ENCODE results near the gene NMRK2.
A peak's percentile ranks its signal among the peaks of the same experiment; 100 is the strongest.

Gene NMRK2

GRCh38 chr19:3982701-3983541 is 50.1 kb downstream of the NMRK2 start:
- TF ChIP-seq CTCF (IDR thresholded peaks at IDR 0.05) (no peak), ZFX (IDR thresholded peaks at IDR 0.05; ENCODE audit: borderline replicate concordance) (no peak)
- peak overlapping the region; percentile 94 for H3K27ac ChIP-seq

DNA sequence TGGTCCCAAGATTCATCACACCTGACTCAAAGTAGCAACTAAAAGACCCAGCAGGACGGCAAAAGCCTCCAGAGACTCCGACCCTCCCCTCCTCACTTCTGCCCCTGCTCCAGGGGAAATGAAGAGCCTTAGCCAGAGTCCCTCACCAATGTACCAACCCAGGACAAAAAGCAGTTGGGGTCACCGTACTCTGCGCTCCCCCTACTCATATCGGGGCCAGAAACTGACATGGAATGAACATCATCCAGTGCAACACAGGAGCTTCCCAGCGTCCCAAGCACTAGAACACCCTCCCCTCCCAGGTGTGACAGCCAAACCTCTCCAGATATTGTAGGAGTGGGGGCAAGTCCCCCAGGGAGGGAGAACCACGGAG is 50.7 kb downstream of the NMRK2 start:
- TF ChIP-seq CTCF (IDR thresholded peaks at IDR 0.05) (no peak), ZFX (IDR thresholded peaks at IDR 0.05; ENCODE audit: borderline replicate concordance) (no peak)
- H3K27ac ChIP-seq = peak overlapping the region; percentile 94

DNA sequence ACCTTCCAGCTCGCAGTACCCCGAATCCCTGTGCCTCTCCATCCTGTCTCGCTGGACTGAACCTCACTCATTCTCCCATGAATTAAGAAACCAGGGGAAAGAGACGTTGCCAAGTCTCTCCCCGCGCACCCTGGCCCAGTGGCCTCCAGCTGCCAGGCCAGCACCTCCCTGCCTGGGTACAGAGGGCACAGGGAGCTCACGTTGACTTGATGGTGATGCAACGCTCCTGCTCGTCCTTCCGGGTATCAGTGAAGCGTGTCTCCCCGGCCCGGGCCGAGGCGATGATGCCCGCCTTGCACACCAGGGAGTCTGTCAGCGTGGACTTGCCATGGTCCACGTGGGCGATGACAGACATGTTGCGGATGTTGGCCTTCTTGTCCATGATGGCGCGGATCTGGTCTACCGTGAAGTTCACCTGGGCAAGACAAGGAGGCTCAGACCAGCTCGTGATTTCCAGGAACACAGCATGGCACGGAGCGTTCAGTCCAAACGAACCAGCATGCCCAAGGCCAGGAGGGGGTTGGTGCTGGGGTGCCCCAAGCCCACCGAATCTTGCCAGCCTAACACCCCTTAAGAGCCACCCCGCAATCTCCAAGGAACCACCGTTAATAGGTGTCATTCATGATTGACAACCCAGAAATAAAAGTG is 51.2 kb downstream of the NMRK2 start:
- peak overlapping the region; percentile 94 for H3K27ac ChIP-seq

DNA sequence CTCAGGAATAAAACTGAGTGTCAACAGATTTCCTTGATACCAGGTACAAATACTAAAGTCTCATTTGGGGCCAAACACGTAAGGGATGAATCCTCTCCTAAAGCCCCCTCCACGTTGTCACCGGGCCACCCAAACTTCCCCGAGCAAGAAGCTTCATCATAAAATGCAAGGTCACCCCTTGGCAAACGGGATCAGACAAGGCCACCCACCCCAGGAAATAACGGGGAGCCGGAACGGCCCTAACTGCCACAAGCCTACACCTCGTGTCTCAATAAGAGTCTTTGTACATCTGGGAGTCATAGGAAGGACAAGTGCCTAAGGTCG is 51.7 kb downstream of the NMRK2 start:
- TF ChIP-seq ZFX (IDR thresholded peaks at IDR 0.05; ENCODE audit: borderline replicate concordance) (no peak), CTCF (IDR thresholded peaks at IDR 0.05) (no peak)
- H3K27ac ChIP-seq = peak overlapping the region; percentile 94

More for the DNA sequence above, 51.2 kb downstream of the NMRK2 start:
- TF ChIP-seq CTCF (IDR thresholded peaks at IDR 0.05) (no peak), ZFX (IDR thresholded peaks at IDR 0.05; ENCODE audit: borderline replicate concordance) (no peak)

DNA sequence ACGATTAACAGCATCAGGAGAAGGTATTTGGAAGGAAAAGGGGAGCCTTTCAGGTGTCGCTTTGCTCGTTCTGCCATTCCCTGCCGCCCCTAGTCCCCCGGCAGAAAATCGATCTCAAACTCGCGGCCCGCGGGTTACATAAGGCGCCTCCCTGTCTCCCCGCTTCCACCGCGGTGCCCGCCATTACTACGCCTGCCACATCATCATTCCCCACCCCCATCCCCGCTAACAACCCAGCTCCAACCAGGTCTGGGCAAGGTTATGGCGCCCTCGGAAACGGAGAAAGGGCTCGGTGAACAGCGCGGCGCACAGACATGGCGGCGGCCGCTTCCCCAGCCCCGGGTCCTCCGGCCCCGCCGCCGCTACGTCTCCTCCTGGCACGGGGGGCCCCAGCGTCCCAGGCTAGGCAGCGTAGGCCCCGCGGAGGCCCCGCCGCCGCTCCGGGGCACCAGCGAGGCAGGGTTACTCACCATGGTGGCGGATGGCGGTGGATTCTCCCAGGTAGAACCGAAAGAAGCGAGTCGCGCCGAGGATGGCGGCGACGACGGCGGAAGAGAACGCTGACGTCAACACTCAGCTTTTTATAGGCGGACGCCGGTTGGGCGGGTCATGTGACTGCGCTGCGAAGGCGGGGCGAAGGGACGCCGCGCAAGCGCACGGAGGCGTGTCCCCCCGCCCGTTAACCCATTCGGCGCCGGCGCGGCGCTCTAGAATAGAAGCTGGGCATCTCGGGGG is 52.2 kb downstream of the NMRK2 start, which contains the start of gene EEF2:
TSS of gene EEF2 (minus strand) at position 556 of the 735 bp plus-strand sequence. CDS start at position 473, 83 bp downstream.
- TF ChIP-seq ZFX (IDR thresholded peaks at IDR 0.05; ENCODE audit: borderline replicate concordance) (no peak), CTCF (IDR thresholded peaks at IDR 0.05) (no peak)
- peak within 1 kb of the TSS; percentile 94 for H3K27ac ChIP-seq

DNA sequence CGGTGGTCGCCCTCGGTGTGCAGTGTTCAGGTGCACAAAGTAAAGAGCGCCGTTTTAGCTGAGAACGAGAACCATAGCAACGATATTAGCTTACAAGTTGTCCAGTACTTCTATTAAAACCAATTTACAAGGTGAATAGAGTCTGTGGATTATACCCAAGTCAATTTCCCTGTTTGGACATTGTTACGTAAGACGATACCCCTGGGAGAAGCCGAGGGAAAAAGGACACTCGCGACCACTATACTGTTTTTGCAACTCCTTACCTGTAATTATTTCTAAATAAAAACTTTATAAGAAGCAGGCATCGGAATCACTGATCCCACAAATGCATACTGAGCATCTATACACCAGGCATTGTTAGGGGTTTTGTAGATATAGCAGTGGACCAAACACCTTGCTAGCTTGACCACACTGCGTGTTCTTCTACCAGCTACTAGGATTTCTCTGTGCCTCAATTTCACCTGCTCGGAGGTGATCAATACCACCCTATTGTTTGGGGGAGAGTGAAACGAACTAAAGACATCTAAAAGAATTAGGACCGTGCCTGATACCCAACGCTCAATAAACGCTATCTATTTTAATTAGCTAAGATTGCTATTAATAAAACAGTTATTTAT is 52.9 kb downstream of the NMRK2 start:
- no peak for TF ChIP-seq ZFX (IDR thresholded peaks at IDR 0.05; ENCODE audit: borderline replicate concordance)
- no peak for TF ChIP-seq CTCF (IDR thresholded peaks at IDR 0.05)
- H3K27ac ChIP-seq = peak overlapping the region; percentile 94
